ENCODE measurements around the gene PRLH.
A peak's percentile ranks its signal among the peaks of the same experiment; 100 is the strongest.

Gene PRLH

GRCh38 chr2:237529452-237530402, 36.6 kb upstream of the PRLH start:
- Histone ChIP-seq H3K4me3 (replicated peaks; ENCODE audit: insufficient read depth, low read length) (no peak overlapping the region), H3K27me3 (ENCODE audit: insufficient read depth, poor library complexity, severe bottlenecking) (no peaks in the 10 kb centered on the region), H3K27ac (replicated peaks) (no peak overlapping the region)
- DNase-seq (ENCODE audit: low read depth in 1 of 2, low spot score in 1 of 2) = no peak
- TF ChIP-seq POLR2AphosphoS5 (IDR thresholded peaks at IDR 0.05; ENCODE audit: low read depth) = no peak
- TF ChIP-seq CTCF (IDR thresholded peaks at IDR 0.05; ENCODE audit: insufficient read depth, low read length) = no peak
- peak; percentile 61; the same call in 1 of the 2 replicates for TF ChIP-seq SPI1 (IDR thresholded peaks at IDR 0.05; ENCODE audit: borderline replicate concordance, low read depth)
- TF ChIP-seq REST (IDR thresholded peaks at IDR 0.05; ENCODE audit: insufficient replicate concordance, low read depth) = no peak

GRCh38 chr2:237530472-237531433, 35.6 kb upstream of the PRLH start:
- no peak overlapping the region for H3K4me3 ChIP-seq (replicated peaks; ENCODE audit: insufficient read depth, low read length)
- TF ChIP-seq SPI1 (IDR thresholded peaks at IDR 0.05; ENCODE audit: borderline replicate concordance, low read depth) (peak; percentile 64; the same call in 1 of the 2 replicates), REST (IDR thresholded peaks at IDR 0.05; ENCODE audit: insufficient replicate concordance, low read depth) (no peak)
- no peak for DNase-seq (ENCODE audit: low read depth in 1 of 2, low spot score in 1 of 2)
- no peaks in the 10 kb centered on the region for H3K27me3 ChIP-seq (ENCODE audit: insufficient read depth, poor library complexity, severe bottlenecking)
- no peak overlapping the region for H3K27ac ChIP-seq (replicated peaks)

- no peak overlapping the region for H3K4me3 ChIP-seq (replicated peaks; ENCODE audit: insufficient read depth, low read length)
- no peak overlapping the region for H3K27ac ChIP-seq (replicated peaks)
- DNase-seq (ENCODE audit: low read depth in 1 of 2, low spot score in 1 of 2) = no peak
- H3K27me3 ChIP-seq (ENCODE audit: insufficient read depth, poor library complexity, severe bottlenecking) = no peaks in the 10 kb centered on the region
- no peak for TF ChIP-seq SPI1 (IDR thresholded peaks at IDR 0.05; ENCODE audit: borderline replicate concordance, low read depth)
- TF ChIP-seq REST (IDR thresholded peaks at IDR 0.05; ENCODE audit: insufficient replicate concordance, low read depth) = no peak
- TF ChIP-seq GABPA (IDR thresholded peaks at IDR 0.05; ENCODE audit: low read depth) = no peak
- no peak for TF ChIP-seq POLR2AphosphoS5 (IDR thresholded peaks at IDR 0.05; ENCODE audit: low read depth)
- TF ChIP-seq CTCF (IDR thresholded peaks at IDR 0.05; ENCODE audit: insufficient read depth, low read length) = no peak
Observed at GRCh38 chr2:237532160-237532559, 34.2 kb upstream of the PRLH start.

Measured in HL-60 (cell line).